Placental pericyte (primary cell): ENCODE measurements around the gene CFAP97D2. TPM values are rescaled to one million over a fixed set of nuclear protein-coding genes. Genes with fewer than 3 reads are reported as not detected.

ENCODE experiments used
- small RNA-seq: library from RNA; depleted of rRNA; stranded (forward); fragments of <200 nt; gene quantifications from one replicate; pipeline ENCODE3, GENCODE V24; 2012; ENCODE audit warnings: low replicate concordance
- total RNA-seq: library from RNA; depleted of rRNA; stranded (reverse); fragments of >200 nt; gene quantifications from 2 replicates; pipeline ENCODE4 v1.2.3, GENCODE V29; 2012

The CFAP97D2 gene
- total RNA-seq = not detected in 2 replicates

DNA sequence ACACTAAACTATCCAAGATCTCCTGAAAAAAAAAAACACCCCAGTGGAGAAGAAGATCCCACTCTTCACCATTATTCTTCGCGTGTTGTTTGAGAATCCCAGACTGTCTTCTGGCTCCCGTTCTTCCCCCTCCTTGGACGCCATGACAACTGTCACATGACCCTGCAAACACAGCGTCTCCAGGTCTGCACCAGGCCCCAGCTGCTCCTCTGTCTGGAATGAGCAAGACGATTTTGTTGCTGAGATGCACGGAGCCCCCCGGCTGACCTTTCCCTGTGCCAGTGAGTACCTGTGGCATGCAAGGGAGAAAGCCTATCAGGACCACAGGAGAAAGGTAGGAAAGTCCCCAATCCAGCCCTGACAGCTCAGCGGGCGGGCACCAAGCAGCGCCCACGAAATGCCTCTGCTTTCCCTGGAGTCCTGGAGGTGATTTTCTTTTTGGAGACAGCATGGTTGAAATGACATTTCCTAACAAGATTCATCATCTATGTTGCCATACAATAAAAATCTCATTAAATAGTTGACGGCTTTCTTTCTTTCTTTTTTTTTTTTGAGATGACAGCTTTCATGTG lies at the start of gene CFAP97D2:
Gene CFAP97D2 (plus strand): TSS at position 171 of the 572 bp plus-strand sequence. CDS start 74 bp downstream, at position 245.

DNA sequence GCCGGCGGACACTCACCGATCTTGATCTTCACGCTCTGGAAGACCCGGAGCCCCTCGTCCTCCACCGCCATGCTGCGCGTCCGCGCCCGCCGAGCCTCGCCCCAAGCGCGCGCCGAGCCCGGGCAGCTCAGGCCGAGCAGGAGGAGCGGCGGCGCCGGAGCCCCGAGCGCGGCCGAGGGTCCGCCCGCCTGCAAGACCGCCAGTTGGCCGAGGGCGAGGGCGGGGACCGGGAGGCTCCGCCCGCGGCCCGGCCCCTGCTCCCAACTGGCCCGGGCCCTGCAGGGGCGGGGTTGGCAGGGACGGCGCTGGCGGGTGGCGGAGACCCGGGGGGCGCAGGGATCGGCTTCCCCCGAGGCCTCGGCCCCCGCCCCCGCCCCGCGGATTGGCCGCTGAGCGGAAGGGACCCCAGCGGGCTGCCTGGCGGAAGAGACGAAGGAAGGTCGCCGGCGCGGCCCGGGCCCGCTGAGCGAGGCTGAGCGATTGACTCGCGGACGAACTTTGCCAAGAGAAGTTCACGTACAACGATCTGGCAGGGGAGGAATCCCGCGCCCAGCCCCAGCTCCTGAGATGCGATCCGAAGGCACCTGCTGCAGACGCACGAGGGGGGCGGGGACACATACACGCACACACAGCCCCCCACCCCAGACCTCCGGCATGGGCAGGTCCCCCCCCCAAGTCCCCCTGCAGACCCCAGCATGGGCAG lies 46.5 kb upstream of the CFAP97D2 start, which contains the start of gene RASA3:
Gene RASA3 (minus strand): TSS at position 205 of the 703 bp plus-strand sequence. CDS start 134 bp downstream, at position 71.

GRCh38 chr13:114234645-114235421 lies 55.8 kb downstream of the CFAP97D2 start, which contains the start of gene CDC16:
CDC16 (plus strand) TSS chr13:114234897; CDS start chr13:114235085, 188 bp downstream.

Small RNA genes lying within 50 kb of the gene (small RNA-seq; reads per million reads assigned to genes)
- not detected for gene MIR548AR

Other genes starting within 250 kb of the CFAP97D2 start
- 0.44 and 0.86 TPM in 2 replicates for gene C13orf46, start 205.2 kb upstream of the CFAP97D2 start, total RNA-seq
- gene RASA3, start 46.6 kb upstream of the CFAP97D2 start, total RNA-seq = 47.1 and 88.0 TPM in 2 replicates
- 53.0 and 62.6 TPM in 2 replicates for gene CDC16, start 55.6 kb downstream of the CFAP97D2 start, total RNA-seq
- 16.9 and 26.6 TPM in 2 replicates for gene UPF3A, start 102.3 kb downstream of the CFAP97D2 start, total RNA-seq
- gene CHAMP1, start 135.2 kb downstream of the CFAP97D2 start, total RNA-seq = 14.0 and 16.2 TPM in 2 replicates